Stimulated activated naive CD4-positive, alpha-beta T cell (primary cell): Measurements from ENCODE around the gene AK1.
"Not testable (repeated sequence)": the region's sequence is repeated elsewhere in the genome, so short reads cannot be mapped to it uniquely, and the experiment has no call there.

Experiments used
- DNase-seq, 6 experiments: peaks; one replicate each; lab custom pipeline; 2025; lab: John Stamatoyannopoulos, UW

Gene AK1

GRCh38 chr9:127848756-127849504 is 28.5 kb downstream of the AK1 start:
- no peak for DNase-seq

GRCh38 chr9:127847833-127848755 is 29.4 kb downstream of the AK1 start:
- DNase-seq, result no peak

GRCh38 chr9:127847178-127847510 is 30.3 kb downstream of the AK1 start:
- no peak for DNase-seq

GRCh38 chr9:127846443-127847177 is 30.9 kb downstream of the AK1 start:
- DNase-seq, result no peak

GRCh38 chr9:127845619-127846018 is 31.9 kb downstream of the AK1 start:
- not testable (repeated sequence) for DNase-seq

- DNase-seq, result no peak
Observed at GRCh38 chr9:127844821-127845359, 32.6 kb downstream of the AK1 start.

- no peak for DNase-seq
Observed at GRCh38 chr9:127841087-127841835, 36.2 kb downstream of the AK1 start.

GRCh38 chr9:127838375-127839078 is 38.9 kb downstream of the AK1 start:
- no peak for DNase-seq

GRCh38 chr9:127837346-127837745 is 40.1 kb downstream of the AK1 start:
- no peak for DNase-seq

- not testable (repeated sequence) for DNase-seq
Observed at GRCh38 chr9:127836561-127836960, 40.9 kb downstream of the AK1 start.

- no peak for DNase-seq
Observed at GRCh38 chr9:127835991-127836516, 41.4 kb downstream of the AK1 start.

- DNase-seq, result no peak
Observed at GRCh38 chr9:127833555-127833954, 43.9 kb downstream of the AK1 start.

GRCh38 chr9:127832248-127832647 is 45.2 kb downstream of the AK1 start:
- DNase-seq, result peak in 3 of 6 experiments; percentile 5 to 27 (median 19)

- DNase-seq, result no peak
Observed at GRCh38 chr9:127829205-127829906, 48.1 kb downstream of the AK1 start.

- no peak for DNase-seq
Observed at GRCh38 chr9:127828262-127829031, 49.0 kb downstream of the AK1 start.

GRCh38 chr9:127826253-127826913 is 51.1 kb downstream of the AK1 start:
- no peak for DNase-seq

GRCh38 chr9:127825319-127826051 is 52.0 kb downstream of the AK1 start:
- DNase-seq, result no peak

- no peak for DNase-seq
Observed at GRCh38 chr9:127822108-127822507, 55.4 kb downstream of the AK1 start.
